Activated naive CD8-positive, alpha-beta T cell treated with anti-CD3 and anti-CD28 coated beads, Interleukin-2, amount 50 U/mL, for 24 hours (primary cell): ENCODE results near the gene SLIT3.

ENCODE experiments used
- ATAC-seq: fragments of 150-1000 bp; cut with Tn5 transposase; one replicate; pipeline ENCODE4 v1.10.0; 2021
- DNase-seq: peaks from one replicate; pipeline ENCODE4 v3.0.0; 2021
- H3K27ac Mint-ChIP-seq: one replicate; pipeline ENCODE4 v1.8.0; 2021; ENCODE audit warnings: mild to moderate bottlenecking, mixed read lengths
- H3K27me3 Mint-ChIP-seq: one replicate; pipeline ENCODE4 v1.8.0; 2021; ENCODE audit warnings: mixed read lengths
- H3K36me3 Mint-ChIP-seq: one replicate; pipeline ENCODE4 v1.8.0; 2021; ENCODE audit warnings: low read depth, mixed read lengths
- H3K4me1 Mint-ChIP-seq: one replicate; pipeline ENCODE4 v1.8.0; 2021; ENCODE audit warnings: mixed read lengths
- H3K4me3 Mint-ChIP-seq: one replicate; pipeline ENCODE4 v1.8.0; 2021; ENCODE audit warnings: mild to moderate bottlenecking, moderate library complexity, mixed read lengths
- H3K9me3 Mint-ChIP-seq: one replicate; pipeline ENCODE4 v1.8.0; 2021; ENCODE audit warnings: mixed read lengths

Gene SLIT3

DNA sequence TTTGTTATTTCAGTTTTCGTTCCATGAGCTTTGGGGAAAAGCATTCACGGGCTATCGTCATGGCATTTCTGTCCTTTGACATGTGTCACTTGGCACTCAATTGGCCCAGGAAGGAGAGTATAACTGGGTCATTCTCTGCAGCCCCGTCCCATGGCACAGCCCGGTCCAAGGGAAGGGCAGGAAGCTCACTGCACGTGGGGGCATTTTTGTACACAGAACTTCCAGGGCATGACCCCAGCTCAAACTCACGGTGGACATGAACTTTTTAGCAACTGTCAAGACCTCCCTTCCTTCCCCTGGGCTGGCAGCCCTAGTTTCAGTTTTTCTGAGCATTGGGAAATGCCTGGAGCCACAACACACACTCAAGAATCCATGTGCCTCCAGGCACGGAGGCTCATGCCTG, 560.1 kb downstream of the SLIT3 start:
- ATAC-seq (no peak), DNase-seq (no peak)
- Mint-ChIP-seq H3K27ac (no peak overlapping the region), H3K4me3 (no peak overlapping the region), H3K4me1 (peaks cover 2% of the 10 kb centered on the region), H3K36me3 (no peaks in the 10 kb centered on the region), H3K9me3 (peaks cover 3% of the 10 kb centered on the region), H3K27me3 (peaks cover 5% of the 10 kb centered on the region)

GRCh38 chr5:168740092-168740800, 560.7 kb downstream of the SLIT3 start:
- no peak for ATAC-seq
- Mint-ChIP-seq H3K27ac (no peak overlapping the region), H3K9me3 (no peaks in the 10 kb centered on the region), H3K27me3 (peaks cover 5% of the 10 kb centered on the region), H3K36me3 (no peaks in the 10 kb centered on the region), H3K4me1 (peaks cover 5% of the 10 kb centered on the region), H3K4me3 (no peak overlapping the region)
- DNase-seq = no peak

- Mint-ChIP-seq H3K9me3 (no peaks in the 10 kb centered on the region), H3K4me3 (no peak overlapping the region), H3K27ac (no peak overlapping the region), H3K27me3 (peaks cover 5% of the 10 kb centered on the region), H3K36me3 (no peaks in the 10 kb centered on the region), H3K4me1 (peaks cover 8% of the 10 kb centered on the region)
- DNase-seq = no peak
- ATAC-seq = peak; percentile 12
Observed at GRCh38 chr5:168737066-168737465, 563.9 kb downstream of the SLIT3 start.

GRCh38 chr5:168736281-168736831, 564.6 kb downstream of the SLIT3 start:
- no peak overlapping the region for H3K27ac Mint-ChIP-seq
- peaks cover 8% of the 10 kb centered on the region for H3K4me1 Mint-ChIP-seq
- no peak overlapping the region for H3K4me3 Mint-ChIP-seq
- H3K27me3 Mint-ChIP-seq = peaks cover 6% of the 10 kb centered on the region
- DNase-seq (no peak), ATAC-seq (no peak)
- H3K9me3 Mint-ChIP-seq = no peaks in the 10 kb centered on the region
- no peaks in the 10 kb centered on the region for H3K36me3 Mint-ChIP-seq

DNA sequence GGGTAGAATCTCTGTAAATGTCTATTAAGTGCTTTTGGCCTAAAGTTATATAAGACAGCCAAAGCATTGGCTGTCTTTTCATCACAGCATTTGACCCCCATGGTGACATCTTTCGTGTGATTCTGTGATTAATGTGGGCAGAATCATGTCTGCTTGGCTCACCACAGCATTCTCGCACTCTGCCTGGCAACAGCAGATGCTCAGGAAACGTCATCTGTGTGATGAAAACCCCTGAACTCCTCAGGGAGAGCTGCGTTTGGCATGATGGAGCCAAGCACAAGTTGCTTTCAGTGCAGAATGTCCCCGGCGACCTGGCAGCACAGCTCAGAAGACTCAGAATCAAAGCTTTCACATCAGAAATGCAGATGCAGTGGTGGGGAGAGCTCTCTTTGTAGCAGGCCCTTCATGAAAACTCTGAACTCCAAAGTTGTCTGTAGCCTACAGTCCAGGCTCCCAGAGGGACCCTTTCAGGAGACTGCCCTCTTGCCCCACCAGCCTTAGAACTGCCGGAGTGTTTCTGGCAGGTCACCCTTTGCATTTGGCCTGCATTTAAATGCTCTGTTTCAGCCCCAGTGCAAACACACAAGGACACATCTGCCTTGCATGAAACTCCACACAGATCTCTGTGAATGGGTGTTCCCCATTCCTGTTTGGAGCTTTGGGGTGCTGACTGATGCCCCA, 566.2 kb downstream of the SLIT3 start:
- Mint-ChIP-seq H3K27me3 (peaks cover 15% of the 10 kb centered on the region), H3K4me3 (no peak overlapping the region), H3K36me3 (no peaks in the 10 kb centered on the region), H3K9me3 (peaks cover 4% of the 10 kb centered on the region), H3K27ac (no peak overlapping the region), H3K4me1 (peaks cover 8% of the 10 kb centered on the region)
- DNase-seq (no peak), ATAC-seq (peak; percentile 65)

DNA sequence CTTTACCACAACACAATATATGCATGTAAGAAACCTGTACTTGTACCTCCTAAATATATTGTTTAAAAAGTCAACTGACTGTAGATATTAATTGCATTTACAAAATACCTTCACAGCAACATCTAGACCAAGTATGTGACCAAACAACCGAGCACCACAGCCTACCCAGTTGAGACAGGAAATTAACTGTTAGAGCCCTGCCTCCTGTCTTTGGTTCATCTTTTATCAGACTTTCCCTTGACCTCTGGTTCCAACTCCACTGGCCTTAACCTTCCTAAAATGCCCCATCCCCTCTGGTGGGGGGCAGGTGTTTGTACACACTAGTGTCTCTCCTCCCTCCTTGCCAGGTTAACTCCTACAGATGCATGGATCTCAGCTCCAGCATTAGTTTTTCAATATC, 566.8 kb downstream of the SLIT3 start:
- no peak for DNase-seq
- Mint-ChIP-seq H3K36me3 (no peaks in the 10 kb centered on the region), H3K9me3 (peaks cover 8% of the 10 kb centered on the region), H3K27me3 (peaks cover 18% of the 10 kb centered on the region), H3K27ac (no peak overlapping the region), H3K4me1 (peaks cover 8% of the 10 kb centered on the region), H3K4me3 (no peak overlapping the region)
- ATAC-seq = no peak

DNA sequence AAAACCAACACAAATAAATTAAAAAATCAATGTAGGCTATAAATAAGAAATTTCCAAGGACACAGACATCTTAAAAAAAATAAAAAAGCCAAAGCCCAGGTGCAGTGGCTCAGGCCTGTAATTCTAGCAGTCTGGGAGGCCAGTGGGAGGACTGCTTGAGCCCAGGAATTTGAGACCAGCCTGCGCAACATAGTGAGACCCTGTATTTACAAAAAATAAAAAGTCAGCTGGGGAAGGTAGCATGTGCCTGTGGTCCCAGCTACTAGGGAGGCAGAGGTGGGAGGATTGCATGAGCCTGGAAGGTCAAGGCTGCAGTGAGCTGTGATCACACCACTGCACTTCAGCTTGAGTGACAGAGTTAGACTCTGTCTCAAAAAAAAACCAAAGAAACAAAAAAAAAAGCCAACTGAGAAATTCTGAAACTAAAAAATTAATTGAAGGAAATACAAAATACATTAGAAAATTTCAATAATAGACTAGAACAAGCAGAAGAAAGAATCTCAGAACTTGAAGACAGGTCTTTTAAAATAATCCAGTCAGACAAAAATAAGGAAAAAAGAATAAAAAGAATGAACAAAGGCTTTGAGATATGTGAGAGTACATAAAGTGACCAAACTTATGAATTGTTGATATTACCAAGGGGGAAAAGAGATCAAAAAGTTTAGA, 572.3 kb downstream of the SLIT3 start:
- ATAC-seq = no peak
- DNase-seq = no peak
- Mint-ChIP-seq H3K27ac (no peak overlapping the region), H3K36me3 (no peaks in the 10 kb centered on the region), H3K27me3 (peaks cover 16% of the 10 kb centered on the region), H3K9me3 (peaks cover 25% of the 10 kb centered on the region), H3K4me1 (no peaks in the 10 kb centered on the region), H3K4me3 (no peak overlapping the region)

- Mint-ChIP-seq H3K36me3 (no peaks in the 10 kb centered on the region), H3K27ac (no peak overlapping the region), H3K4me1 (no peaks in the 10 kb centered on the region), H3K27me3 (peaks cover 21% of the 10 kb centered on the region), H3K4me3 (no peak overlapping the region), H3K9me3 (peaks cover 25% of the 10 kb centered on the region)
- DNase-seq = no peak
- no peak for ATAC-seq
Observed at GRCh38 chr5:168727547-168727946, 573.4 kb downstream of the SLIT3 start.

GRCh38 chr5:168726342-168726741, 574.6 kb downstream of the SLIT3 start:
- Mint-ChIP-seq H3K36me3 (no peaks in the 10 kb centered on the region), H3K27me3 (peaks cover 22% of the 10 kb centered on the region), H3K4me1 (no peaks in the 10 kb centered on the region), H3K27ac (no peak overlapping the region), H3K9me3 (peaks cover 25% of the 10 kb centered on the region), H3K4me3 (no peak overlapping the region)
- no peak for ATAC-seq
- no peak for DNase-seq

DNA sequence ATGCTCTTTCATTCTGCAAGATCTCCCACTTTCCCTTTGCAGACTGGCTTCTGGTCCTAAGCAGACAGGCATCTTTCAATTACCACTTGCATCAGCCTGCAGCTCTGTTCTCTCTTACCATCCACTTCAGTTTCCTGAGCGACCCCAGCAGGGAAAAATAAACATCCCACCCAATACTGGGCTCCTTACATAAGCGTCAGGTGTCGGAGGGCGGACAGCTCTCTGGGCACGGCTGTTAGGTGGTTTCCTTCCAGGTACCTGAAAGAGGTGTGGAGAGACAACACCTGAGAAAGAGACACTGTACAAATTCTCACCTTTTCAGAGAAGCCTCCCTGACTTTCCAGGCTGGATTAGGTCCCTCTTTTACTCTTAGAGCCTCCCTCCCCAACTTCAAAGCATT, 576.7 kb downstream of the SLIT3 start:
- no peak overlapping the region for H3K4me3 Mint-ChIP-seq
- H3K36me3 Mint-ChIP-seq = no peaks in the 10 kb centered on the region
- no peaks in the 10 kb centered on the region for H3K4me1 Mint-ChIP-seq
- peaks cover 6% of the 10 kb centered on the region for H3K27me3 Mint-ChIP-seq
- ATAC-seq = no peak
- H3K9me3 Mint-ChIP-seq = peaks cover 17% of the 10 kb centered on the region
- no peak for DNase-seq
- H3K27ac Mint-ChIP-seq = no peak overlapping the region

- no peaks in the 10 kb centered on the region for H3K4me1 Mint-ChIP-seq
Observed at GRCh38 chr5:168723037-168723436, 577.9 kb downstream of the SLIT3 start.

GRCh38 chr5:168721966-168722365, 579.0 kb downstream of the SLIT3 start:
- H3K4me3 Mint-ChIP-seq = no peak overlapping the region
- H3K27ac Mint-ChIP-seq = no peak overlapping the region
- H3K27me3 Mint-ChIP-seq = peaks cover 8% of the 10 kb centered on the region
- no peak for DNase-seq
- no peaks in the 10 kb centered on the region for H3K36me3 Mint-ChIP-seq
- no peaks in the 10 kb centered on the region for H3K4me1 Mint-ChIP-seq
- H3K9me3 Mint-ChIP-seq = peaks cover under 1% of the 10 kb centered on the region
- no peak for ATAC-seq

More at GRCh38 chr5:168723037-168723436, 577.9 kb downstream of the SLIT3 start:
- Mint-ChIP-seq H3K36me3 (no peaks in the 10 kb centered on the region), H3K27me3 (peaks cover 8% of the 10 kb centered on the region), H3K9me3 (peaks cover 10% of the 10 kb centered on the region), H3K27ac (no peak overlapping the region), H3K4me3 (no peak overlapping the region)
- ATAC-seq (no peak), DNase-seq (no peak)

GRCh38 chr5:168721002-168721753, 579.8 kb downstream of the SLIT3 start:
- DNase-seq = no peak
- Mint-ChIP-seq H3K4me3 (no peak overlapping the region), H3K4me1 (no peaks in the 10 kb centered on the region), H3K9me3 (no peaks in the 10 kb centered on the region), H3K36me3 (no peaks in the 10 kb centered on the region), H3K27me3 (peaks cover 8% of the 10 kb centered on the region), H3K27ac (no peak overlapping the region)
- ATAC-seq = no peak

GRCh38 chr5:168720575-168720974, 580.4 kb downstream of the SLIT3 start:
- Mint-ChIP-seq H3K36me3 (no peaks in the 10 kb centered on the region), H3K27me3 (peaks cover 8% of the 10 kb centered on the region), H3K4me1 (no peaks in the 10 kb centered on the region), H3K4me3 (no peak overlapping the region), H3K27ac (no peak overlapping the region), H3K9me3 (no peaks in the 10 kb centered on the region)
- DNase-seq = no peak
- ATAC-seq = no peak
